GM18867 (cell line): Measurements from ENCODE around the gene FKBP1A.

Experiments
- ATAC-seq: cut with Tn5 transposase; IDR thresholded peaks from one replicate; pipeline ENCODE4 v1.9.1; 2021; ENCODE audit warnings: mild to moderate bottlenecking, moderate library complexity; ENCODE audit not compliant: unreplicated experiment

The FKBP1A gene

GRCh38 chr20:1334761-1335160 is 58.1 kb downstream of the FKBP1A start:
- no peak for ATAC-seq

GRCh38 chr20:1334370-1334731 is 58.5 kb downstream of the FKBP1A start:
- no peak for ATAC-seq

- no peak for ATAC-seq
These were observed 59.1 kb downstream of the FKBP1A start for GRCh38 chr20:1333462-1334369.

- ATAC-seq, result no peak
These were observed 60.0 kb downstream of the FKBP1A start for GRCh38 chr20:1332749-1333300.

GRCh38 chr20:1331801-1332453 is 60.9 kb downstream of the FKBP1A start:
- ATAC-seq, result no peak

- no peak for ATAC-seq
These were observed 61.8 kb downstream of the FKBP1A start for GRCh38 chr20:1331101-1331500.

GRCh38 chr20:1330075-1330830 is 62.6 kb downstream of the FKBP1A start:
- ATAC-seq, result no peak

GRCh38 chr20:1328680-1329330 is 64.0 kb downstream of the FKBP1A start, which contains the start of gene SDCBP2:
SDCBP2 (minus strand) TSS chr20:1329139; CDS start chr20:1320416, 8,723 bp downstream.
- no peak for ATAC-seq

- no peak for ATAC-seq
These were observed 64.8 kb downstream of the FKBP1A start for GRCh38 chr20:1327827-1328679.

GRCh38 chr20:1327241-1327653 is 65.6 kb downstream of the FKBP1A start:
- no peak for ATAC-seq

- no peak for ATAC-seq
These were observed 66.6 kb downstream of the FKBP1A start for GRCh38 chr20:1326031-1326930.

- peak; percentile 80 for ATAC-seq
These were observed 67.5 kb downstream of the FKBP1A start for GRCh38 chr20:1325173-1326030.

GRCh38 chr20:1324598-1325172 is 68.2 kb downstream of the FKBP1A start:
- no peak for ATAC-seq

GRCh38 chr20:1323830-1324597 is 68.8 kb downstream of the FKBP1A start:
- ATAC-seq, result no peak

- no peak for ATAC-seq
These were observed 69.6 kb downstream of the FKBP1A start for GRCh38 chr20:1323256-1323655.

GRCh38 chr20:1322511-1323245 is 70.2 kb downstream of the FKBP1A start:
- no peak for ATAC-seq
